RPMI8226 (cell line): Measurements from ENCODE around the gene RNF6.
"Not testable (repeated sequence)": the region's sequence is repeated elsewhere in the genome, so short reads cannot be mapped to it uniquely, and the experiment has no call there.

Experiments used
- DNase-seq: peaks from one replicate; pipeline ENCODE4 v3.0.0-alpha.2; 2015

The RNF6 gene

DNA sequence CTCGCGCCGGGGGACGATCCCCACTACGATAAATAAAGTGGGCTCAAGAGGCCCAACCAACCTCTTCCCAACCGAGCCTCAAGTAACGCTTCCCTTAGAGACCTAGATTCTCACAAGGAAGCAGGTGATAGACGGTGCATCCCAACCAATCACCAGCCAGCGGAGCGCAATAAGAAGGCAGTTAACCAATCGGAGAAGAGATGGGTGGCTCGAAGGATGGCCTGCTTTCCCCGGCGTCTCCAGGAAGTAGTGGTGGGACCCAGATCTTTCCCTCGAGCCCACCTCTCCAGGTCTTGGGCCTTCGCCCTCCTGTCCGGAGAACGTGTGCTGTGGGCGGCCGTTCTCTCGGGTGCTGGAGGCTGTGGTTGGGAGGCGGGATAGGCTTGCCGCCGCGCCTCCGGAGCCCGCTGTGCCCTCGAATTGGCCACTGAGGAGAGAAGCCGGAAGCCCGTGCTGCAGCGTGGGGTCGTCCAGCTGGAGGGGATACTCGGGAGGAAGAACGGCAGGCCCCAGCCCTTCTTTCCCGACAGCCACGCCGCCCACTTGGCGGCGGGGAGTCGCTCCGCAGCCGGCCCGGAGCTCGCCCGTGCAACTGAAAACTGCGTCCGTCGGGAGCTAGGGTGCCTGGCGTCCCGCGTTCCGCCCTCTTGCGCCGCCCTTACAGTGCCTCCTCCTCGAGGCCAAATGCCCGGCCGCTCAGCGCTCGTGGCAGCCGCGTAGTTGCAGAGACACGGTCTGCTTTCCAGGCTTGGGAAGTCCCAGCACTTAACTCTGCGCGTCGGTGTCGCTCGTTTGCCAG lies at the start of gene RNF6:
Gene RNF6, minus strand, starts transcription at position 594 of the 799 bp plus-strand sequence. CDS start 2,665 bp downstream, outside the sequence.
- peak; percentile 92 for DNase-seq

DNA sequence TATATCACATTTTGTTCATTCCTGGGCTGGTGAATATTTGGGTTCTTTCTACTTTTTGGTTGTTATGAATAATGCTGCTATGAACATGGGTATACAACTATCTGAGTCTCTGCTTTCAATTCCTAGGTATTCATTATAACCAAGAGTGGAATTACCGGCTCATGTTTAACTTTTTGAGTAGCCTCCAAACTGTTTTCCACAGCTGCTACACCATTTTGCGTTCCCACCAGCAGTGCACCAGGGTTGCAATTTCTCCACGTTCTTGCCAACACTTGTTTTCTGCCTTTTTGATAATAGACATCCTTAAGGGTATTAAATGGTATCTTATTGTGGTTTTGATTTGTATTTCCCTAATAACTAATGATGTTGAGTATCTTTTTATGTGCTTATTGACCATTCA lies 48.6 kb upstream of the RNF6 start:
- no peak for DNase-seq

DNA sequence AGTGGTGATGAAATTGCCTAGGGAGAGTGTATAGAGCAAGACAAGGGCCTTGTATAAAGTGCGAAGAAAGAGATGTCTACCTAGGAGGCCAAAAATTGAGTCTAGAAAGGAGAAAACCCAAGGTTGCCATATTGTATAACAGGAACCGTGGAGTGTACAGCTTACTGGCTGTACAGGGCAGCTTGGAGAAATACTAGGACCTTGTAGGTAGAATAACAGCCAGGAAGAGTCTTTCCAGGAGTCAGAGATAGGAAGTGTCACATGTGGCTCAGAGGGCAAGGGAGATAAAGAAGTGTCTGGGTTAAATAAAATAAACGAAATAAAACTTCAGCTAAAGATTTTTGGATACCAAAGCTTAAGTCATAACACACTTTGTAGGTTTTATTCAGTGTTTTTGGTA lies 44.2 kb upstream of the RNF6 start:
- DNase-seq = no peak

DNA sequence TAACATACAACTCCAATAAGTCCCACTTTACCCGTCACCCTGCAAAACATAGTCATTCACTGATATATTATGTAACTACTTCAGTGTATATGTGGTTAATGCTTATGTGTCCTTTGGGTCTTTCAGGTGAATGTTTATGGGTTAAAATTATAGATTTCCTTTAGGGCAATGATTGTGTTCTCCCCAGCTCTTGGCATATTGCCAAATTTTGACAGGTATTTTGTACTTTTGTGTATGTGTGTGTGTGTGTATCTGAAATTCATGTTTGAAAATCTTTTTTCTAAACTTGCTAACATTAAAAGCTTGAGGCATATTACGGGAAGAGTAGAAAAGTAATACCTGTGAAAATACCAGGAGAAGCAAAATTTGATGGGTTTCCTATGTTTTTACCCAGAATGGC lies 40.0 kb upstream of the RNF6 start:
- DNase-seq = no peak

GRCh38 chr13:26259634-26260033 lies 37.5 kb upstream of the RNF6 start:
- DNase-seq = no peak

- no peak for DNase-seq
Measured at GRCh38 chr13:26257049-26257448, 34.9 kb upstream of the RNF6 start.

DNA sequence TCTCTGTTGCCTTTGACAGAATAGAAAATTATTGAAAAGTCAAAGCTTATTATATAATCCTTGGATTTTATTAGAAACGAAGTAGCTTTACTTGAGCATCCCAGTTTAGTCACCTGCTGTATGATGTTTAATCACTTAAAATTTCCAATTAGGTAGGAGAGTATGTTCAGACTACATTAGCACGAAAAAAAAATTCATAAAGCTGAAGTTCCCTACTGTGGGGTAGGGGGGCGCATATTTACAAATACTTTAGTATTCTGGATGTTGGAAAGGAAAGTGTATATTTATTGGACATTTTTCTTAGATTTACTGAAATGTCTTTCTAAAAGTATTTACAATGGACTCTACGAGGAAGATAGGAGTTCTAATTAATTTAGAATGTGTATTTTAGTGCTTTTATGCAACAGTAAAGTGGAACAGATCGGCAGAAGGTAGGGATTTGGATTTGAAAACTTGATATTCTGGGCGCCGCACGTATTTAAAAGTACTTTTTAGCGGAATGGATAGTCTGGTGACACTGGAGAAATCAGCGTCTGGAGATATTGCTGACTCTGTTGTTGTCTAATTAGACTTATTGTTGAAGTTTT lies 33.7 kb upstream of the RNF6 start:
- peak; percentile 21 for DNase-seq

DNA sequence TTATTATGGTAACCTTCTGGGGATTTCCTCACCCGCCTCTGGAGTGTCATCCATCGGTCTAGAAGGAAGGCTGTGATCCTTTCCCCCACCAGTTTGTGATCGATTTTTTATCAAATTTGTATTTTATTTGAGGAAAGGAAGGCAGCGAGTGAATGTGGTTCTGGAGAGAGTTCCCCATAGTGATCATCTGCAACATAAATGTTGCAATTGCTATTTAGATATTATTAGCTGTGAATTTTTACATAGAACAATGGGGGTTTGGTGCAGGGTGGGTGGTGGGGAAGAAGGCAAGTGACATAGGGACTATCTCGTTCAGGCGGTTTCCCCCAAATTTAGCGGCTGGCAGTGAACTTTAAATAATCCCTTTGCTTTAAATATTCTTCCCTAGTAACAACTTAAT lies 33.0 kb upstream of the RNF6 start:
- DNase-seq = no peak

DNA sequence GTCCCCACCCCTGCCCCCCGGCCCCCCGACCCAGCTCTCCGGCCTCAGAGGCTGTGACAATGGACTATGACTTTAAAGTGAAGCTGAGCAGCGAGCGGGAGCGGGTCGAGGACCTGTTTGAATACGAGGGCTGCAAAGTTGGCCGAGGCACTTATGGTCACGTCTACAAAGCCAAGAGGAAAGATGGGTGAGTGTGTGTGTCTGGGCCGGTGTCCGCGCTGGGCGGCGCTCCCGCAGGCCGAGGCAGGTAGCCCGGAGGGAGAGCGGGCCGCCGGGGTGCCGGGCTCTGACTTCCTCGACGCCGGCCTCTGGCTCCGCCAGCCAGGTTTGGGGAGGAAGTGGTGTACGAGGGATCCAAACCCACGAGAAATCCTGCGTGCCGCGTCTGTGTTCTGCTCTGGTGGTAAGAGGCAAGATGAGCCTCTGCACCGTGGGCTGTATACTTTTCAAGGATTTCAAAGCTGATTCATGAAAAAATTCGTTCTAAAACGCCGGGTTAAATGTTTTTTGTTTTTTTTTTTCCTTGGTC lies 32.5 kb upstream of the RNF6 start:
- peak; percentile 48 for DNase-seq

DNA sequence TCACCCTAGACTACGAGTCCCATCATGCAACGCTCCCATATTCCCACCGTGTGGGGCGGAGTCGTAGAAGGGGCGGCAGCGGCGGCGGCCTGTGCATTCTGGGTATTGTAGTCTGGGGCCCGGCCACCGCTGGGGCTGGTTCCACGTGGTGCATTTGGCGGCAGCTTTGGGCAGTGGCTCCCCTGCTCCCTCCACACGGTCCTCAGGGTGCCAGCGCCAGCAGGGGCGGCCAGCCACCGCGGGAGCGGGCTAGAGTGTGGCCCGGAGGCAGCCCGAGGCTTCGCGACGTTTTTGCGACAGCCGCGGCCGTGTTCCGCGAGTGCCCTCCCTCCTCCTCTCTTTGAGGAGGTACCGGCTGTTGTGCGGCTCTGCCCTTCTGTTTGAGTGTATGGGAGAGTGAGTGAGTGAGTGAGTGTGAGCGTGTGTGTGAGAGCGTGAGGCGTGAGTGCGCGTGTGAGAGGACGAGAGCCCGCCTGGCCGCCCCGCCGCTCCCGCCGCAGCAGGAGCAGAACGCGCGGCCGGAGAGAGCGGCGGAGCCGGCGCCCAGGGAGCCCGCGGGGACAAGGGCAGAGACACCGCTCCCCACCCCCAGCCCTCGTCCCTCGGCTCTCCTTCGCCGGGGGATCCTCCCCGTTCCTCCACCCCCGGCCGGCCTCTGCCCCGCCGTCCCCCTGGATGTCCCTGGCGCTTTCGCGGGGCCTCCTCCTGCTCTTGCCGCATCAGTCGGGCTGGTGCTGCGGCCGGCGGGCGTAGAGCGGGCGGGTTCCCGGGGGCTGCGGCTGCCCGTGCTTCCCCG lies 31.9 kb upstream of the RNF6 start, which contains the start of gene CDK8:
Gene CDK8, plus strand, starts transcription at position 343 of the 796 bp plus-strand sequence. CDS start 513 bp downstream, outside the sequence.
- peak; percentile 90 for DNase-seq

DNA sequence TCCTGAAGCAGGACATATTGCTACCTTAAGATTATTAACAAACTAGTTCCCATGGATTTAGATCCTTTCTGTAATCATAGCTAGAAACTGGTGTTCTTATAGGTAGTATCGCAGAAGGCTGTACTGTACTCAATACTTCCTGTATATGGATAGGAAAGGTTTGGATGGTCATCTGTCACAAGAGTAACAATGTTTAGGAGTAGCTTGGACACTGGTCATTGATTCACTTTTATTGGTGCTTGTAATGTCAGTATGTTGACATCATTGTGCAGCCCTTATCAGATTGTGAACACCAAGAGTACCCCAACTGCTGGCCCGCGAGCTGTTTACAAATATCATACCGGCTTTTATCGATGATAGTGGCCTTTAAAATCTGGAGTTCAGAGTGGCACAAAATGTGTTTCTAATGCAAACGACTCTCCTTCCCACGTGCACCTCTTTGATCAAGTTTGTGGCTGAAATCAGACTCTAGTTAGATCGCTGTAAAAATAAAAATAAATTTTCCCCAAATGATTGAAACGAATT lies 31.2 kb upstream of the RNF6 start:
- no peak for DNase-seq

GRCh38 chr13:26252006-26252405 lies 29.9 kb upstream of the RNF6 start:
- DNase-seq = not testable (repeated sequence)

- DNase-seq = no peak
Measured at GRCh38 chr13:26249551-26249950, 27.4 kb upstream of the RNF6 start.

GRCh38 chr13:26247608-26248007 lies 25.5 kb upstream of the RNF6 start:
- no peak for DNase-seq

GRCh38 chr13:26247011-26247410 lies 24.9 kb upstream of the RNF6 start:
- DNase-seq = no peak

DNA sequence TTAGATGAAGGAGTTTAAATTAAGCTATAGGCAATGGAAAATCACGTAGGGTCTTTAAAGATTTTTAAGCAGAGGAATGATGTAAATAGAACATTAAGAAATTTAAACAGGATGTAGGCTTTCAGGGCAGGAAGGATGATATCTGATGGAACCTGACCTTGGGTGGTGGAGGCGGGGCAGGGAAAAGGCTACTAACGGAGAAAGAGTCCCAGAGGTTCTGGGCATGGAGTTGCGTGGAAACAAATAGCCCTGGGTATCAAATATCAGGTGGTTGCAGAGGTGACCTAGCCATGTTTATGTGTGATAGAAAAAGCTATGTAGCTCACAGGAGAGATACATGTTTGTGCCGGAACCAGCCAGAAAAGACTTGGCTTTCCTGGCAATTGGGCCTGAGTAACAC lies 24.0 kb upstream of the RNF6 start:
- DNase-seq = no peak

DNA sequence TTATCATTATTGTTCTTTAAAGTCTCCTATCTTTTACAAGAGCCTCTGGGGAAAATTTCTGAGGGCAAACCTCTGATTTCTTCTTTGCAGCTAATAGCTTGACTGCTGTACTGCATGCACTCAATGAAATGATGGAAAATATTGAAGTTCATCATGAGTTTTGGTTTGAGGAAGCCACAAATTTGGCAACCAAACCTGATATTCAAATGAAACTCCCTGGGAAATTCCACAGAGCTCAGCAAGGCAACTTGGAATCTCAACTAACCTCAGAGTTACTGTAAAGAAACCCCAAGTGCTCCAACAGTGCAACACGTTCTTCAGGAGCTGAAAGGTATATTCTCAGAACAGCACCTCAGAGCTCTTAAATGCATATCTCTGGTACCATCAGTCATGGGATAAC lies 14.2 kb upstream of the RNF6 start:
- DNase-seq = no peak

DNA sequence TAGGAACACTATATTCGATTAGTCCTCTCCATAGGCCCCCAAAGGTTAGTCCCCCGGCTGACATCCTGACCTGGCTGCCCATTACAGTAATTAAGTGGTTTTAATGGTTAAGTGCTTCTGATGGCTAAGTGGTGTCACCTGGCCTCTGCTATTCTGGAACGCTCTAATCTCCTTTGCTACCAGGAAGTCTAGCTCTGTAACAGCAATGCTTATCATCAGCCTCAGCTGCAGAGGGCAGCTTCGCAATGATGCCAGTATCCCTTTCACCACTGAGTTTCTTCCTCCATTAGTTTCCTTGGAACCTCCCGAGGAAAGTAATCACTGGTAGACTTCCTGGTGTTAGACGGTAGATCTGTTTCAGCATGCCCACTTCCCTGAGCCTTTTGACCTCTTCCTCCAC lies 8.6 kb upstream of the RNF6 start:
- no peak for DNase-seq

DNA sequence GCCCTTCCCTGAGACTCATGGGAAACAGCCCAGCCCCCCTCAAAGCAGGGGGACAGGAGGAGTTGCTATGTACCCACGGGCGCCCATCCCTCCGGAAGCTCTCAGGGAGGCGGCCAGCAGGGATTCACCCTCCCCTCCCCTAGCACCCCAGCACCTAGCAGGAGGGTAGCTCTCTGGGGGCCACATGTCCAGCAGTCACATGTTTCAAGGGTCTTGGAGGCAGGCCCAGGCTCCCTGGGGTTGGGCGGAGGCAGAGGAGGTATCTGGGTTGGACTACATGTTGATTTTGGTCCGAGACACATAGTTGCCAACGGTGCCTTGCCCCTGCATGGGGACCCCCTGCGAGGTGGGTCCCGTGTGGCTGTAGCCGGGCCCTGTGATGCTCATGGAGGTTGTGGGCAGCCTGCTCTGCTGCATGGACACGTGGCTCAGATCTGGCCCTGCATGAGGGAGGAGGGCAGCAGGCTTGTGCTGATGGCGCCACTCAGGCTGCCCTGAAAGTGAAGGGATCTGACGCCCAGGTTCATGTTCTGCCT lies 7.0 kb upstream of the RNF6 start:
- DNase-seq = no peak

GRCh38 chr13:26228096-26228495 lies 6.0 kb upstream of the RNF6 start:
- no peak for DNase-seq

- peak; percentile 7 for DNase-seq
Measured at GRCh38 chr13:26227166-26227971, 5.3 kb upstream of the RNF6 start.
